HEK293 (cell line): ENCODE data around the gene SLC6A3.

Source experiments
- CTCF ChIA-PET: fragments of 350-600 bp; formaldehyde crosslinking; extraction: SDS; loops from one replicate; lab custom pipeline; 2021; ENCODE audit warnings: antibody characterized with exemption; lab: Yijun Ruan, JAX
- POLR2A ChIA-PET: fragments of 300-600 bp; formaldehyde crosslinking; extraction: SDS; loops from one replicate; lab custom pipeline; 2020; ENCODE audit warnings: antibody characterized with exemption, inconsistent platforms; lab: Yijun Ruan, JAX
- H3K27ac ChIP-seq: fragments of 200-500 bp; sonication (Bioruptor generic); 2 replicates; pipeline ENCODE4 v1.5.1; 2014; ENCODE audit warnings: low read depth, low read length, control low read depth, inconsistent platforms; ENCODE audit errors: extremely low read depth
- H3K36me3 ChIP-seq, 2 experiments: fragments of 200-500 bp in 1 of 2; sonication (Bioruptor generic) in 1 of 2; 1 replicate in 1 of 2; 2 replicates in 1 of 2; pipeline ENCODE4 v1.5.1; 2014 to 2017; ENCODE audit warnings: inconsistent platforms in 2 of 2, low read length in 2 of 2; ENCODE audit not compliant: control insufficient read depth in 2 of 2, insufficient read depth in 1 of 2
- H3K4me1 ChIP-seq: fragments of 200-500 bp; sonication (Bioruptor generic); 2 replicates; pipeline ENCODE4 v1.5.1; 2014; ENCODE audit warnings: mild to moderate bottlenecking, low read length, inconsistent platforms; ENCODE audit not compliant: control insufficient read depth, insufficient read depth
- H3K4me3 ChIP-seq: 2 replicates; pipeline ENCODE4 v1.5.1; 2011; ENCODE audit warnings: low read depth, mild to moderate bottlenecking, control low read depth, low read length, moderate library complexity
- H3K9me3 ChIP-seq: fragments of 200-500 bp; sonication (Bioruptor generic); 2 replicates; pipeline ENCODE4 v1.5.1; 2014; ENCODE audit warnings: low read depth, low read length, inconsistent platforms; ENCODE audit not compliant: control insufficient read depth, insufficient read depth
- ATF2 ChIP-seq: fragments of 450-650 bp; formaldehyde crosslinking; IDR thresholded peaks from 2 replicates; pipeline ENCODE4 v1.5.1; 2016; ENCODE audit warnings: missing biosample characterization, missing genetic modification characterization, low read depth
- EGR2 ChIP-seq: fragments of 450-650 bp; formaldehyde crosslinking; IDR thresholded peaks from 2 replicates; pipeline ENCODE4 v1.5.1; 2016; ENCODE audit warnings: low read depth, missing biosample characterization, missing genetic modification characterization
- KLF16 ChIP-seq: fragments of 450-650 bp; formaldehyde crosslinking; IDR thresholded peaks from 2 replicates; pipeline ENCODE4 v1.5.1; 2017; ENCODE audit warnings: missing biosample characterization, missing genetic modification characterization
- MEIS1 ChIP-seq: sonication (generic); formaldehyde crosslinking; IDR thresholded peaks from 2 replicates; pipeline ENCODE4 v1.8.1; 2022; ENCODE audit warnings: missing genetic modification reagents, mild to moderate bottlenecking, borderline replicate concordance
- OSR2 ChIP-seq: fragments of 450-650 bp; formaldehyde crosslinking; IDR thresholded peaks from 2 replicates; pipeline ENCODE4 v1.5.1; 2016; ENCODE audit warnings: missing biosample characterization, missing genetic modification characterization
- ZNF302 ChIP-seq: fragments of 450-650 bp; formaldehyde crosslinking; IDR thresholded peaks from 2 replicates; pipeline ENCODE4 v1.5.1; 2016; ENCODE audit warnings: missing biosample characterization, missing genetic modification characterization, low read depth
- ZNF366 ChIP-seq: fragments of 450-650 bp; formaldehyde crosslinking; conservative IDR thresholded peaks from 2 replicates; pipeline ENCODE4 v1.5.1; 2016; ENCODE audit warnings: missing biosample characterization, missing genetic modification characterization
- ZNF585B ChIP-seq: fragments of 450-650 bp; formaldehyde crosslinking; IDR thresholded peaks from 2 replicates; pipeline ENCODE4 v1.5.1; 2016; ENCODE audit warnings: missing biosample characterization, missing genetic modification characterization
- ZNF785 ChIP-seq: fragments of 450-650 bp; formaldehyde crosslinking; IDR thresholded peaks from 2 replicates; pipeline ENCODE4 v1.5.1; 2016; ENCODE audit warnings: missing biosample characterization, missing genetic modification characterization
- TF ChIP-seq, protein P1 (sequence below): fragments of 450-650 bp; formaldehyde crosslinking; IDR thresholded peaks from 2 replicates; pipeline ENCODE4 v1.5.1; 2016; ENCODE audit warnings: missing biosample characterization, missing genetic modification characterization, borderline replicate concordance
- TF ChIP-seq, protein P2 (sequence below): fragments of 450-650 bp; formaldehyde crosslinking; IDR thresholded peaks from 2 replicates; pipeline ENCODE4 v1.5.1; 2016; ENCODE audit warnings: missing biosample characterization, missing genetic modification characterization
- TF ChIP-seq, protein P3 (sequence below): fragments of 450-650 bp; formaldehyde crosslinking; IDR thresholded peaks from 2 replicates; pipeline ENCODE4 v1.5.1; 2016; ENCODE audit warnings: missing biosample characterization, missing genetic modification characterization
- TF ChIP-seq, protein P4 (sequence below): fragments of 450-650 bp; formaldehyde crosslinking; IDR thresholded peaks from 2 replicates; pipeline ENCODE4 v1.5.1; 2016; ENCODE audit warnings: missing biosample characterization, missing genetic modification characterization
- TF ChIP-seq, protein P5 (sequence below): sonication (generic); formaldehyde crosslinking; IDR thresholded peaks from 2 replicates; pipeline ENCODE4 v1.8.1; 2022; ENCODE audit warnings: mild to moderate bottlenecking, moderate library complexity, missing genetic modification reagents

Gene SLC6A3

DNA sequence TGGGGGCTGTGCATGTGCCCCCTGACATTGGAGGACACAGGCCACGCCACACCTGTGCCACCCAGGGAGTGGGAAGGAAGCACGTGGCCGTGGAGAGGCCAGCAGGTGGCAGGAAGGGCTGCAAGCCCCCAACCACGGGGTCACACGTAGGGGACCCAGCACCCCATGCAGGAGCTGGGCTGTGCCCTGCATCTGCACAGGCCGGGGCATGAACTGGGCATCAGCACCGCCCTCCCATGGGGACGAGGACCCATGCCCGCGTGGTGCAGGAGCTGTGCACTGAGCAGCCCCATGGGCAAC lies 86.6 kb downstream of the SLC6A3 start (continued):
- TF ChIP-seq, protein P1, sequence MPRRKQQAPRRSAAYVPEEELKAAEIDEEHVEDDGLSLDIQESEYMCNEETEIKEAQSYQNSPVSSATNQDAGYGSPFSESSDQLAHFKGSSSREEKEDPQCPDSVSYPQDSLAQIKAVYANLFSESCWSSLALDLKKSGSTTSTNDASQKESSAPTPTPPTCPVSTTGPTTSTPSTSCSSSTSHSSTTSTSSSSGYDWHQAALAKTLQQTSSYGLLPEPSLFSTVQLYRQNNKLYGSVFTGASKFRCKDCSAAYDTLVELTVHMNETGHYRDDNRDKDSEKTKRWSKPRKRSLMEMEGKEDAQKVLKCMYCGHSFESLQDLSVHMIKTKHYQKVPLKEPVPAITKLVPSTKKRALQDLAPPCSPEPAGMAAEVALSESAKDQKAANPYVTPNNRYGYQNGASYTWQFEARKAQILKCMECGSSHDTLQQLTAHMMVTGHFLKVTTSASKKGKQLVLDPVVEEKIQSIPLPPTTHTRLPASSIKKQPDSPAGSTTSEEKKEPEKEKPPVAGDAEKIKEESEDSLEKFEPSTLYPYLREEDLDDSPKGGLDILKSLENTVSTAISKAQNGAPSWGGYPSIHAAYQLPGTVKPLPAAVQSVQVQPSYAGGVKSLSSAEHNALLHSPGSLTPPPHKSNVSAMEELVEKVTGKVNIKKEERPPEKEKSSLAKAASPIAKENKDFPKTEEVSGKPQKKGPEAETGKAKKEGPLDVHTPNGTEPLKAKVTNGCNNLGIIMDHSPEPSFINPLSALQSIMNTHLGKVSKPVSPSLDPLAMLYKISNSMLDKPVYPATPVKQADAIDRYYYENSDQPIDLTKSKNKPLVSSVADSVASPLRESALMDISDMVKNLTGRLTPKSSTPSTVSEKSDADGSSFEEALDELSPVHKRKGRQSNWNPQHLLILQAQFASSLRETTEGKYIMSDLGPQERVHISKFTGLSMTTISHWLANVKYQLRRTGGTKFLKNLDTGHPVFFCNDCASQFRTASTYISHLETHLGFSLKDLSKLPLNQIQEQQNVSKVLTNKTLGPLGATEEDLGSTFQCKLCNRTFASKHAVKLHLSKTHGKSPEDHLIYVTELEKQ, result no peak
- TF ChIP-seq ATF2 (tag by site-specific recombination) (no peak), ZNF302 (tag by site-specific recombination) (no peak)

DNA sequence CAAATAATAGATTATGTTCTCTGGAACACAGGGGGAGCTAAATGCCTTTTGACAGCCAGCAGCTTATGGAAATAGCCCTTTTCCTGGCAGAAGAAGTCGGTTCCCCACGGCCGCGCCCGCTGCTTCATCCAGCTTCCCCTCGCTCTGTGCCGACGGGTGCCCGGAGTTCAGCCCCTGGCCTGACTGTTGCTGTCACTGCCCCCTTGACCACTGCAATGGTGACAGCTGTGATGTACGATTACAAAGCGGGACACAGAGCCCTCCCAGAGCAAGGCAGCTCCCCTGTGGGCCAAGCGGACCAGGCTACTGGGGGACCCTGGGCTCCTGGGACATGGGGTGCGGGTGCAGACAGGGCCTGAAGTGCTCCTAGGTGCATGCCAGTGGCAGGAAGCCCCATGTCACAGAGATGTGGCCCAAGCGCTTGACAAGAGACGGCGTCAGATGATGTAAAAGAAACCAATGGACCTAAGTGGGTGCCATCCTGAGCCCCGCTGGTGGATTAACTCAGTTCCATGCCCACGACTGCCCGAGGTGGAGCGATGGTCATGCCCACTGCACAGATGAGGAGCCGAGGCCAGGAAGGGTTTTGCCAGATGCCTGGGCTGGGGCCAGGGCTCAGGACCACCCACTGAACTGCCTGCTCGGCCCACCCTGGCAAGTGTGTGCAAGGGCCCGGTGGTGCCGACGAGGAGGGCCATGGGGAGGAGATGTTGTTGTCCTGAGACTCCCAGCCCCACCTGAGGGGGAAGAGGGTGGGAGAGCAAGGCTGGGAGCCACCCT lies 87.1 kb downstream of the SLC6A3 start:
- ChIA-PET POLR2A (no interaction called here), CTCF (interaction anchor here (1.7 kb wide), 1 partner anchor 22 kb away, joined by 4 read pairs; no protein-coding TSS in a partner anchor)
- H3K27ac ChIP-seq, result no peak overlapping the region
- TF ChIP-seq EGR2 (tag by site-specific recombination) (no peak), OSR2 (tag by site-specific recombination) (no peak), ZNF785 (tag by site-specific recombination) (no peak), MEIS1 (no peak), ZNF366 (tag by site-specific recombination) (no peak), ZNF585B (no peak), KLF16 (tag by site-specific recombination) (no peak)
- TF ChIP-seq, protein P2, sequence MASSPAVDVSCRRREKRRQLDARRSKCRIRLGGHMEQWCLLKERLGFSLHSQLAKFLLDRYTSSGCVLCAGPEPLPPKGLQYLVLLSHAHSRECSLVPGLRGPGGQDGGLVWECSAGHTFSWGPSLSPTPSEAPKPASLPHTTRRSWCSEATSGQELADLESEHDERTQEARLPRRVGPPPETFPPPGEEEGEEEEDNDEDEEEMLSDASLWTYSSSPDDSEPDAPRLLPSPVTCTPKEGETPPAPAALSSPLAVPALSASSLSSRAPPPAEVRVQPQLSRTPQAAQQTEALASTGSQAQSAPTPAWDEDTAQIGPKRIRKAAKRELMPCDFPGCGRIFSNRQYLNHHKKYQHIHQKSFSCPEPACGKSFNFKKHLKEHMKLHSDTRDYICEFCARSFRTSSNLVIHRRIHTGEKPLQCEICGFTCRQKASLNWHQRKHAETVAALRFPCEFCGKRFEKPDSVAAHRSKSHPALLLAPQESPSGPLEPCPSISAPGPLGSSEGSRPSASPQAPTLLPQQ (tag by site-specific recombination), result no peak
- TF ChIP-seq, protein P3, sequence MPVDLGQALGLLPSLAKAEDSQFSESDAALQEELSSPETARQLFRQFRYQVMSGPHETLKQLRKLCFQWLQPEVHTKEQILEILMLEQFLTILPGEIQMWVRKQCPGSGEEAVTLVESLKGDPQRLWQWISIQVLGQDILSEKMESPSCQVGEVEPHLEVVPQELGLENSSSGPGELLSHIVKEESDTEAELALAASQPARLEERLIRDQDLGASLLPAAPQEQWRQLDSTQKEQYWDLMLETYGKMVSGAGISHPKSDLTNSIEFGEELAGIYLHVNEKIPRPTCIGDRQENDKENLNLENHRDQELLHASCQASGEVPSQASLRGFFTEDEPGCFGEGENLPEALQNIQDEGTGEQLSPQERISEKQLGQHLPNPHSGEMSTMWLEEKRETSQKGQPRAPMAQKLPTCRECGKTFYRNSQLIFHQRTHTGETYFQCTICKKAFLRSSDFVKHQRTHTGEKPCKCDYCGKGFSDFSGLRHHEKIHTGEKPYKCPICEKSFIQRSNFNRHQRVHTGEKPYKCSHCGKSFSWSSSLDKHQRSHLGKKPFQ (tag by site-specific recombination), result no peak
- TF ChIP-seq, protein P4, sequence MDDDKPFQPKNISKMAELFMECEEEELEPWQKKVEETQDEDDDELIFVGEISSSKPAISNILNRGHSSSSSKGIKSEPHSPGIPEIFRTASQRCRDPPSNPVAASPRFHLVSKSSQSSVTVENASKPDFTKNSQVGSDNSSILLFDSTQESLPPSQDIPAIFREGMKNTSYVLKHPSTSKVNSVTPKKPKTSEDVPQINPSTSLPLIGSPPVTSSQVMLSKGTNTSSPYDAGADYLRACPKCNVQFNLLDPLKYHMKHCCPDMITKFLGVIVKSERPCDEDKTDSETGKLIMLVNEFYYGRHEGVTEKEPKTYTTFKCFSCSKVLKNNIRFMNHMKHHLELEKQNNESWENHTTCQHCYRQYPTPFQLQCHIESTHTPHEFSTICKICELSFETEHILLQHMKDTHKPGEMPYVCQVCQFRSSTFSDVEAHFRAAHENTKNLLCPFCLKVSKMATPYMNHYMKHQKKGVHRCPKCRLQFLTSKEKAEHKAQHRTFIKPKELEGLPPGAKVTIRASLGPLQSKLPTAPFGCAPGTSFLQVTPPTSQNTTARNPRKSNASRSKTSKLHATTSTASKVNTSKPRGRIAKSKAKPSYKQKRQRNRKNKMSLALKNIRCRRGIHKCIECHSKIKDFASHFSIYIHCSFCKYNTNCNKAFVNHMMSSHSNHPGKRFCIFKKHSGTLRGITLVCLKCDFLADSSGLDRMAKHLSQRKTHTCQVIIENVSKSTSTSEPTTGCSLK (tag by site-specific recombination), result no peak
- TF ChIP-seq, protein P5, sequence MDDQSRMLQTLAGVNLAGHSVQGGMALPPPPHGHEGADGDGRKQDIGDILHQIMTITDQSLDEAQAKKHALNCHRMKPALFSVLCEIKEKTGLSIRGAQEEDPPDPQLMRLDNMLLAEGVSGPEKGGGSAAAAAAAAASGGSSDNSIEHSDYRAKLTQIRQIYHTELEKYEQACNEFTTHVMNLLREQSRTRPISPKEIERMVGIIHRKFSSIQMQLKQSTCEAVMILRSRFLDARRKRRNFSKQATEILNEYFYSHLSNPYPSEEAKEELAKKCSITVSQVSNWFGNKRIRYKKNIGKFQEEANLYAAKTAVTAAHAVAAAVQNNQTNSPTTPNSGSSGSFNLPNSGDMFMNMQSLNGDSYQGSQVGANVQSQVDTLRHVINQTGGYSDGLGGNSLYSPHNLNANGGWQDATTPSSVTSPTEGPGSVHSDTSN, result no peak
- no peaks in the 10 kb centered on the region for H3K4me1 ChIP-seq
- H3K36me3 ChIP-seq, result no peaks in the 10 kb centered on the region
- H3K4me3 ChIP-seq, result no peak overlapping the region
- H3K9me3 ChIP-seq, result no peaks in the 10 kb centered on the region
